ENCODE data around the gene HOXD11.

HOXD11 gene

GRCh38 chr2:176132205-176133171 is 25.4 kb downstream of the HOXD11 start:
- DNase-seq (ENCODE audit: low read depth), result no peak

GRCh38 chr2:176133389-176133788 is 26.3 kb downstream of the HOXD11 start:
- no peak for DNase-seq (ENCODE audit: low read depth)

DNA sequence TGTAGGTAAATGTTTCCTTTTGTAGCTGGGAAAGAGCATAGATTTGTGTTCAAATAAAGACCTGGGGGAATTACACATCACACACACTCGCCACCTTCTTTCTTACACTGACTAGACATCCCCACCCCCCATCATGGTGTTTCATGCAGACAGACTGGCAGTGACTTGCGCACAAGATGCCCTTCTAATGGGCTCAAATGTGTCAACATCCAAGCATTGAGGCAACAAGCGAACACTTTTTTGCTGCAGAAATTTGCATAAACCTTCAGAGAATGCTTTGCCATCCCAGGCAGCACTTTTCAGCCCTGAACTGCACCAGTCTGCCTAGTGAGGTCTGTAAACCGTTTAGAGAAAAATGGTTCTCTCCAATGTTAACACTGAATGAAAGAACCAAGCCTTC is 27.0 kb downstream of the HOXD11 start:
- DNase-seq (ENCODE audit: low read depth), result no peak

DNA sequence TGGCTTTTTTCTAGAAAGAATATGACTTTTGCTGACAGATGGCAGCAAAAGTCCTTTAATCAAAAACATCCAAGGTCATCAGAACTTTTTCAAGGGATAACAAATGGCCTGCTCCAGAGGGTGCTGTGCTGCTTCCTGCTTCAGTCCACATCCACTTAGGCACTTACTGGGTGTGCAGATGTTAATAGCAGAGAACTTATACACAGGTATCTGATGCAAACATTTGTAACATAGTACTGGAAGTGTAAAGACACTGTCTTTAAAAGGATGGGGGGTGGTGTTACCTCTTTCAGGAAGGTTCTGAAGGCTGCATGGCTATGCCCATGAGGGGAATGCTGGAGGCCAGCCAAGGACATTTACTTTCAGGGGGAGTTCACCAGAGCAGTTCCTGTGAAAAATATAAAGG is 28.0 kb downstream of the HOXD11 start:
- no peak for DNase-seq (ENCODE audit: low read depth)

DNA sequence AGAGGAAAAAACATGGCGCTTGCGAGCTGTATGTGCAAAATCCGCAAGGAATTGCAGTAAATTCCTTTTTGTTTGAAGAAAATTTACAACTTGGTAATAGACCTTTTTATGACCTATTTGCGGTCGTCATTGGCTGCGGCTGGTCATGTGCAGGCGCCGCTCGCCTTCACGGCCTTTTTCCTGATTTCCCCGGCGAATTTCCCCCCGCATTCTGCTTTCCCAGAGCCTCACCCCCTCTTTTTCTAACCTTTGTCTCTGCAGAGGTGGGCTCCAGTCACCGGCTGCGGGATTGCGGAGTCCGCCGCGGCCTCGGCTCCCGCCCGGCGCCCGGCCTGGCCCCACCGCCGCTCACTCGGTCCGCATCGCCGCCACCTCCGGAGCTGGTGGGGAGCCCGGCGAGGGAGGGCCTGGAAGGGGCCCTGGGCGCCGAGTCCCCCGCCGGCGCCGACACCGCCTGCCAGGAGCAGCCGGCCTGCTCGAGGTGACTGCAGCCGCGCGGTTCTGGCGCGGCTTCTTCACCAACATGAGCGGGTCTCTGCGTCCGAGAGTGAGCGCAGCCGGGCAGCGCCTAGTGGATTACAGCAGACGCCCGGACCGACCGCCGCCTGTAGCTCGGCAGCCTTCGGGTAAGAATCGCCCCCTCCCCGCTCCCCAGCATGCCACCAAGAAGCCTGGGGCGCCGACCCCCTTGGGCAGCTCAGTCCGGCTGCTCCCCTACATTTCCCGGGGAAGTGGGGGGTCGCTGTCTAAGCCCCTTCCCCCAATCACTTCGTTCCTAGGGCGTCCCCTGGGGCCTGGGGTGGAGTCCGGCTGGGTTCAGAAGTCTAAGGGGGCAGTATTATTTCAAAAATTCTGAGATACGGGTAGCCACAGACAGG is 29.5 kb downstream of the HOXD11 start:
- no peak for DNase-seq (ENCODE audit: low read depth)

GRCh38 chr2:176137252-176137580 is 30.1 kb downstream of the HOXD11 start:
- DNase-seq (ENCODE audit: low read depth), result no peak

- DNase-seq (ENCODE audit: low read depth), result no peak
Observed at GRCh38 chr2:176137906-176138305, 30.8 kb downstream of the HOXD11 start.

DNA sequence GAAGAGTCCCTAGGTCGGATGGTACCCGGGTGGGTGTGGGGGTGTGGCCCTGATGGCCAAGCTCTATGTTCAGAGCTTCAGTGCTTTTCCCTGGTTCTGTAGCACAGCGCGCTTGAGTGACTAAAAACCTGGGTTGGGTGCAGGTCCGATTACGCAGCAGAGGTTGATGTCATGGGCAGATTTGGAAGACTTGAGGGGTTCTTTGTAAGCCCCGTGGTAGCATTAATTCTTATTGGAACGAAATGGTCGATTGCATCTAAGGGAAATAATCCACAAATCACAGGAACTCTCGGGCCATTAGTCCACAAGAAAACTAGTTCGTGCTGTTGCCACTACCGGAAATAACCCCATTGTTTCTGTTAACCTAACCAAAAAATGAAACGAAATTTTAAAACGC is 31.4 kb downstream of the HOXD11 start:
- DNase-seq (ENCODE audit: low read depth), result no peak

DNA sequence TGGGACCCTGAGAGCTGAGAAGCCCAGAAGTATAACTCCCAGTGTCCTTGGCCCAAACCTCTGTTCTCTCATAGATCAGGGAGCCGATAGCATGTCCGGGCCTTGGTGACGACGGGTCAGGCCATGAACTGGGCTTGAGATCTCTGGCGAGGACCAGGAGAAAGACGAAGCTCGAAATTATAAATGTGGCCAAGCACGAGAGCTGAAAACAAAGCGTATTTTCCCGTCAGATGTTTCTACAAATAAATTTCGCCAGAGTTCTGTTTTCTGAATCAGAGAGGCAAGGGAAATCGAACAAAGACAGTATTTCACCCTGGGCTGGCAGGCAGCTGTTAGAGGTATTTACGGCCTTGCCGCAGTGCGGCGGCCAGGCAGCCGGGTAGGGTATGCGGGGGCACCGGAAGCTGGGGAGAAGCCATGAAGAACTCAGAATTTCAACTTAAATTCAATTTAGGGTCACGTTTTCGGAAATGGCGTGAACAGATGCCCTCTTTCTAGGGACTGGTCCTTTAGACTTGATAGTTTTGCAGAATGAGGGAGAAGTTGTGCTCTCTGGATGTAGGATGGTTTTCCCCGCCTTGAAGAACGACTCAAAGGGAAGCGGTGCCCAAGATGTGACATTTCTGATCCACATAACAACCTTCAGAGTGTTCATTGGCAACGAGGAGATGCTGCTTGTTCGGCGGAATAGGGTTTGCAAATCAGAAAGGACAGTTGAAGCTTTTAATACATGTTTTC is 32.0 kb downstream of the HOXD11 start:
- no peak for DNase-seq (ENCODE audit: low read depth)

DNA sequence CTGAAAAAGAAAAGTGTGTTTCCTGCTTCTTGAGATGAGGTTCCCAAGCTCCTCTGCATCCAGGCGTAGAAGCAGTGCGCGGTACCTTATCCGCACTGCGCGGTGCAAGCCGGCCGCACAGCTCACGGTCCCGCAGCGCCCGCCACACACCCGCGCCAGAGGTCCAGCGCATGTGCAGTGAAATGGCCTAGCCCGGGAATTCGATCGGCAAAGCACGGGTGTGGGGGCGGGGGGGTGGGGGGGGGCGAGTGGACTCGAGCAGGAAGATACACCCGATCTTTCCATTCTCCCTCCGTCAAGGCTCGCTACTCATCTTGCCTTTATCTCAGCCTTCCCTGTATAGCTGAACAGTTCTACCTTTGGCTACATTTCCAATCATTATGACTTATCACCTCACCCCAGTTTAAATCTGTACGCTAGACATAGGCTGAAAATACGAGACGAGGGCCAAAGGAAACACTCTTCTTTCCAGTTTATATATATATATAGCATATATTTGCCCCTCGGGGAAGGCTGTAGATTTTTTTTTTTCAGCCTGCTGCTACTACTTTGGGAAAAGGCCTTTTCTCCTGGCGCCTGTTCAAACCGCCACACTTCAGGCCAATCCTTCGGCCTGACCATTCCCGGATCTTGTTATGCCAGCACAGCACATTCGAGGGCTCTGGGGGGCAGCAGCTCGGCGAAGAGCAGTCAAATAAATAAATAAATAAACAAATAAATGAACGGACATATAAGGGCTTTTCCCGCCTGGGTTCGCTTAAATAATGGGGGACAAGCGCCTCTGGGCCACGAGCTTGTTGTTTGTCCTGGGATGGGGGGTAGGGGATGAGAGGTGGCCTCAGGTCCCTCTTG is 32.8 kb downstream of the HOXD11 start:
- no peak for DNase-seq (ENCODE audit: low read depth)

GRCh38 chr2:176140513-176141317 is 33.6 kb downstream of the HOXD11 start:
- DNase-seq (ENCODE audit: low read depth), result no peak

DNA sequence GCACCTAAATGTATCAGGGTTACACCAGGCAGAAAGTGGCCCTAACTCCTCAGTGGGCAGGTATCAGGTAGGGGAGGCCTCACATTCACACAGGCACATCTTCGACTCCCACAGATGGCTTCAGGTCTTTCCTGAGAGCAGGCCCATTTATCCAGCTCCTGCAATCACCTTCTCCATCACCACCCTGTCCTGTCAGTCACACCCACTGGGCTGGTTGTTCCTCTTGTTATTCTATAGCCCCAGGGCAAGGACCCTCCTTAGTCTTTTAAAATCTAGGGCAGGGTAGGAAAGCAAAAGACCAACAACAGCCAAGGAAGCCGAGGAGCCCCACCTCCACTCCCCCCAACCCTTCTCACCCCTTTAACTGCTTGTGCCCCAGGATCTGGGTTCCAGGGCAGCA is 35.2 kb downstream of the HOXD11 start:
- no peak for DNase-seq (ENCODE audit: low read depth)

DNA sequence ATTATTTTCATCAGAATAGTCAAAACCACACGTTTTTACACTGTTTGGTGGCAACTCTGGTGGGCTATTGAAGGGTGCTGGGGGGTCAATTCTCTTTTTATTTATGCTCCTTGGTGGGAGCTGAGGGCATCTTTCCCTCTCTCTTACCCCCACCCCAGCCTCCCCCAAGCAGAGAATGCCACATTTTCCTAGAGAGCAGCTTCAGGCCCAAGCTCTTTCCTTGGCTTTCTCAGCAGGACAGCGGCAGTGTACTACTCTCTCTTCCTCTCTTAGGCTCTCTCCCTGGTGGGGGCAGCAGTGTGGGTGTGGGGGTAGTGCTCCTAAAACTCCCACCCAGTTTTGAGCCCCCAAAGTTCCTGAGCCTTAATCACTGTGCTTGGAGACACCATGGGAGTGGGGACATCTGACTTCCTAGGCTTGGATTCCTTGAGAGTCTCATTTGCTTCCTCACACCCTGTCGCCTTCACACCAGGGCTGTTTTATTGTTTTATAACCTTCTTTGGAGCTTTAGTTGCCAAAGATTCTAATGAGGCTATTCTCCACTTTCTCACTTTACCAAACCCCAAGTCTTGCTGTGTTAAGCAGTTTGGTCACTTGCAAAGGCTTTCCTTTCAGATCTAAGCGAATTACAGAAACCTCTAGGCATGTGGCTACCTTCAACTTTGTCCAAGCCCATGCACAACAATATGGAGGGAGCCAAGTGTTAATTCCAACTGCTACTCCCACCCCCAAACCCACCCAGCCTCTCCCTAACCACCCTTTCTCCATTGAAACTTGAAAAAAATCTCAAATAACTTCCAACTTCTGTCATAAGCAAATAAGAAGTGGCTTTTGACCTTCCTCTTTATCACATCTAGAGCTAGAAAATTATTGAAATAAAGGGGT is 38.2 kb downstream of the HOXD11 start:
- no peak for DNase-seq (ENCODE audit: low read depth)

DNA sequence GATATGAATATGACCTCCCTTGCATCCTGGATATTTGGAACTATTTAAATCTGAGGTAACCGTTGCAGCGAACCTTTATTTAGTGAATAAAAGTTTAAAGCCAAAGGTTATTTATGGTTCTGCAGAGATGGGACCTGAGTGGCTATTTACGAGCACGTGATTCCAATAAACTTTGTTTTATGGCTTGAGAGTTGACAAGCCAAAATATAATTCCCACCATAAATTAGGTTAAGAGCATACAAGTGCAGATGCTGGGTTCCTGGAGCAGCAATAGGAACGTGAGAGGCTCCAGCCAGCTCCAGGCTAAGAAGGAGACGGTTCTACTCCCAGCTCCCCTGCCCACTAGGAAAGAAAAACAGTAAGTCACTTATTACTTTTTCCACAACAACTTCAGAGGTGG is 39.0 kb downstream of the HOXD11 start:
- DNase-seq (ENCODE audit: low read depth), result no peak

DNA sequence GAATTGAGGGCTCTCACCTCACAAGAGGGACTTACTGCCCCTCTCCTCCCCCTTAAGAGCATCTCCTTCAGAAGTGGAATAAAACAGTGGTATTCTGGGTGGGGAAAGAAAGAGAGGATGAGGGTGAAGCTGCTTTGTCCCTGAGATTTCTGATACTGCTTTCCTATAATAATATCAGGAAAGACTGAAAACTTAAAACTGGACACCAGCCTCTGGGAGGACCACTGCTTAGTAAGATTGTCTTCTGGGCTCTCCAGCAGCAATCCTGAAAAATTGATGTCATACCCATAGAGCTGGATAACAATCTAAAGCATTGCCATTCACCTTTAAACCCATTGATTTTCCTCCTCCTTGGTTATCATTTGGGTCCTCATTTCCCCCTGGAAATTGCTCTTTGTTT is 39.6 kb downstream of the HOXD11 start:
- DNase-seq (ENCODE audit: low read depth), result no peak

- DNase-seq (ENCODE audit: low read depth), result no peak
Observed at GRCh38 chr2:176147210-176147799, 40.2 kb downstream of the HOXD11 start.

DNA sequence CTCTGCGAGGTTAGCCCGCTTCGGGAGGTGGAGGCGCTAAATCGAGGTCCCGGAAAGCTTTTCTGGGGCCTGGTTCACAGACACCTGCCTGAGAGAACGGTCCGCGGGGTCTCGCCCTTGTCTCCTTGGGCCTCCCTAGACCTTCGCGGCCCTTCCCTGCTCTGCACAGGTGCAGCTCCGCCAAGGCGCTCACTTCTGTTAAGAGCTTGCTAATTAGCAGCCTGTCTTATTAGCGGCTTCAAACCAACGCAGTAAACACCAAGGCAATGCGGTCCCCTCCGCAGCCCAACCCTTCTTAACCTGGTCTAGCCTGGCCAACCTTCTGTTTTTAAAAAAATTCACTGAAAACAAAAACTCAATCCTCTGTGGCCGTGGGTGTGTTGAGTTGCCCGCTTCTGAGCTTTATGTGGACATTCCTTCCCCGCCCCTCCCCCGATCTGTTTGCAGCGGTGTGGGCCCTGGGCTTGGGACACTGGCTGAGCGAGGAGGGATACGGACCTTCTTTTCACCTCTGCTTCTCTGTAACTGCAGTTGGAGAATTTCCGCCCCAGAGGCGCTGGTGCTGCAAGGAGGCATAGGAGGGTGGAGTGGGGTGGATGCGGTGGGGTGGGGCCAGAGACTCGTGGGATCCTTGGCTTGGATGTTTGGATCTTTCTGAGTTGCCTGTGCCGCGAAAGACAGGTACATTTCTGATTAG is 40.9 kb downstream of the HOXD11 start:
- DNase-seq (ENCODE audit: low read depth), result no peak

GRCh38 chr2:176148751-176149421 is 41.8 kb downstream of the HOXD11 start:
- DNase-seq (ENCODE audit: low read depth), result no peak
